HG02852 (cell line): ENCODE data around the gene NRBF2.
"Not testable (repeated sequence)": the region's sequence is repeated elsewhere in the genome, so short reads cannot be mapped to it uniquely, and the experiment has no call there.

Source experiments
- ATAC-seq: cut with Tn5 transposase; IDR thresholded peaks from one replicate; pipeline ENCODE4 v1.9.1; 2021; ENCODE audit warnings: mild to moderate bottlenecking, moderate library complexity; ENCODE audit not compliant: unreplicated experiment

The NRBF2 gene

GRCh38 chr10:63133056-63133820 is at the start of gene NRBF2:
Gene NRBF2 (plus strand): TSS chr10:63133328. CDS start chr10:63133471, 143 bp downstream.
- peak; percentile 96 for ATAC-seq

GRCh38 chr10:63083406-63083805 is 49.7 kb upstream of the NRBF2 start:
- ATAC-seq = not testable (repeated sequence)

GRCh38 chr10:63083904-63084689 is 49.0 kb upstream of the NRBF2 start:
- peak; percentile 68 for ATAC-seq

- no peak for ATAC-seq
Observed at GRCh38 chr10:63084690-63085382, 48.3 kb upstream of the NRBF2 start.

GRCh38 chr10:63093227-63093626 is 39.9 kb upstream of the NRBF2 start:
- no peak for ATAC-seq

- ATAC-seq = no peak
Observed at GRCh38 chr10:63094405-63094804, 38.7 kb upstream of the NRBF2 start.

- no peak for ATAC-seq
Observed at GRCh38 chr10:63094881-63095280, 38.2 kb upstream of the NRBF2 start.

GRCh38 chr10:63099734-63100133 is 33.4 kb upstream of the NRBF2 start:
- no peak for ATAC-seq

GRCh38 chr10:63101091-63101490 is 32.0 kb upstream of the NRBF2 start:
- not testable (repeated sequence) for ATAC-seq

- not testable (repeated sequence) for ATAC-seq
Observed at GRCh38 chr10:63102279-63102883, 30.7 kb upstream of the NRBF2 start.

GRCh38 chr10:63103178-63103577 is 29.9 kb upstream of the NRBF2 start:
- not testable (repeated sequence) for ATAC-seq

GRCh38 chr10:63103971-63104409 is 29.1 kb upstream of the NRBF2 start:
- no peak for ATAC-seq

- no peak for ATAC-seq
Observed at GRCh38 chr10:63105225-63106110, 27.7 kb upstream of the NRBF2 start.

- no peak for ATAC-seq
Observed at GRCh38 chr10:63106111-63106755, 26.9 kb upstream of the NRBF2 start.

GRCh38 chr10:63107943-63108437 is 25.1 kb upstream of the NRBF2 start:
- no peak for ATAC-seq

GRCh38 chr10:63110940-63111339 is 22.2 kb upstream of the NRBF2 start:
- no peak for ATAC-seq

- no peak for ATAC-seq
Observed at GRCh38 chr10:63114031-63114814, 18.9 kb upstream of the NRBF2 start.

- ATAC-seq = no peak
Observed at GRCh38 chr10:63115732-63116383, 17.3 kb upstream of the NRBF2 start.
